ENCODE measurements around the gene SYNE3. TPM values are rescaled to one million over a fixed set of nuclear protein-coding genes. Genes with fewer than 3 reads are reported as not detected.

SYNE3 gene
- total and polyA plus RNA-seq, 10 of the 15 experiments (the other 5 are each of a cell fraction or from before 2014, with no cell fraction given), result 1.4 to 44.1 (median 13.4) TPM

DNA sequence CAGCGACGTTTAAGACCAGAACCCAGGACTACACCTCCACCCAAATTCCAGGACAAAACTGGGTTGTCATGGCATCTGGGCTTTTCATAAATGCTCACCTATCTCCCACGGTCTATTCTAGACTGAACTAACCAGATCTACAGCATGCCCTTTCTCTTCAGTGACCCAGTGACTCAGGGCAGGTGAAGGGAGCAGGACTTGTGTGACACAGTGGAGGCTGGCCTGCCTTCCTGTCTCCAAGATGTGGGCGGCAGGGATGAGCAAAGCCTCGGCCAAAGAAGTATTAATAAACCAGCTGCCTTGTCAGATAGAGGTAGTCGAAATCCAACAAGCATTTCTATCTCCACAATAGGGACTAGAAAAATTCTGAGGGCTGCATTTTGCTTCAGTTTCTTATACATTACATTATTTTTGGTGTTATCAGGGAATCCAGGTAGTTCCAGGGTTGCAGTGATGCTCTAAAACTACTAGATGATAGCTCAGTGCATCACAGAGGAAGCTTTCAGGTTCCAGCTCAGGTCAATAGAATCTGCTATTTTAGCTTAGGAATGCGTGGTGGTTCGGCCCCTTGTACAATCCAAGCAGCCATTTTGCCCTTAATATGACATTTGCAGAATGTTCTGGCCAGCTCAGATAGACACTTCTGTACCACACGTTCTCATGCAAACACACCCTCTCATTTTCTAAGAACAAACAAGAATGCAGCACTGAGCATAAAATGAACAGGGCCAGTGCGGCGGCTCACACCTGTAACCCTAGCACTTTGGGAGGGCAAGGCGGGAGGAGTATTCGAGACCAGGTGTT lies 14.2 kb upstream of the SYNE3 start (continued):
- TF ChIP-seq CBX3 (IDR thresholded peaks at IDR 0.05; ENCODE audit: borderline replicate concordance, low read depth) (no peak), RB1 (IDR thresholded peaks at IDR 0.05; ENCODE audit: borderline replicate concordance) (no peak), MYB (IDR thresholded peaks at IDR 0.05; ENCODE audit: borderline replicate concordance, low read depth, low read length) (no peak)

DNA sequence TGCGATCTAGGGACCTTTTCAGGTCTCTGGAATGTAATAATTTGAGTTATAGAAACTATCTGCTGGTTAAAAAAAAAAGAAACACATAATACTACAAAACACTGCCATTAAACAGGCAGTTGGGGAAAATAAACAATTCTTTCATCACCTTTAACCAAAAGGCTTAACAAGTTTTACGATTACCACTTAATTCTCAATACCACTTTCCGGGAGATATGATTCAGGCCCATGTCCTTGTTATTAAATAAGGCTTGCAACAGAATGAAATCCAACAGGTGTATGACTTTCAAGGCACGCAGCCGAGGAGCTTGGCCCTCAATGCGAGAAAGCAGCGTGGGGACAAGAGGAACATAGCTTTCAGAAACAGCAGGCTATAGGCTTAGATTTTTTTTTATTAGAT lies 12.8 kb upstream of the SYNE3 start:
- ChIA-PET POLR2A (no interaction called here), SMC1A (ENCODE audit: uncharacterized antibody, unreplicated experiment) (interaction anchor here (0.7 to 8.3 kb wide), 8 partner anchors 8 to 102 kb away, joined by 3 to 187 read pairs (median 4); no protein-coding TSS in a partner anchor), RAD21 (ENCODE audit: unreplicated experiment) (interaction anchor here (1.2 to 9.8 kb wide), 4 partner anchors 29 to 102 kb away, joined by 4 to 171 read pairs (median 4); no protein-coding TSS in a partner anchor), CTCF (interaction anchor here (0.8 to 18.0 kb wide), 6 partner anchors 9 to 102 kb away, joined by 3 to 525 read pairs (median 7); no protein-coding TSS in a partner anchor)
- Histone ChIP-seq H3K9me3 (replicated peaks; ENCODE audit: control insufficient read depth, insufficient read depth, low read length) (no peaks in the 10 kb centered on the region), H3K4me3 (no peak overlapping the region), H3K9ac (ENCODE audit: control insufficient read depth, insufficient read depth, low read length) (no peak overlapping the region), H3K27me3 (replicated peaks in 1 of 2; ENCODE audit: control insufficient read depth in 2 of 2, insufficient read depth in 2 of 2, low read length in 1 of 2) (no peaks in the 10 kb centered on the region), H3K36me3 (ENCODE audit: control insufficient read depth in 2 of 2, insufficient read depth in 2 of 2, low read length in 1 of 2) (no peaks in the 10 kb centered on the region; a peak in 1 of 4 replicates), H3K27ac (ENCODE audit: control insufficient read depth, insufficient read depth) (no peak overlapping the region), H3K4me1 (ENCODE audit: control insufficient read depth, insufficient read depth, low read length) (no peaks in the 10 kb centered on the region), H3K79me2 (ENCODE audit: control insufficient read depth, insufficient read depth, low read length) (peaks cover 37% of the 10 kb centered on the region), H4K20me1 (ENCODE audit: control insufficient read depth, insufficient read depth) (no peaks in the 10 kb centered on the region), H2AFZ (ENCODE audit: control insufficient read depth, low read depth, low read length) (no peak overlapping the region), H3K4me2 (ENCODE audit: control insufficient read depth, insufficient read depth) (no peak overlapping the region)
- 83% methylated on average over 7 of the region's 7 CpGs for WGBS (ENCODE audit: insufficient coverage, insufficient replicate concordance, low lambda C conversion rate, missing lambda C conversion rate)
- BruUV-seq (replicated peaks), result no TSS peak
- no peak for DNase-seq (ENCODE audit: low read depth, low spot score)
- FAIRE-seq, result no peak
- TF ChIP-seq HDGF (IDR thresholded peaks at IDR 0.05) (no peak), SUPT20H (IDR thresholded peaks at IDR 0.05; ENCODE audit: borderline replicate concordance, control insufficient read depth, low read depth, low read length) (no peak), NFYA (IDR thresholded peaks at IDR 0.05; ENCODE audit: borderline replicate concordance, low read depth, low read length) (no peak), MYB (IDR thresholded peaks at IDR 0.05; ENCODE audit: borderline replicate concordance, low read depth, low read length) (no peak), PAX8 (IDR thresholded peaks at IDR 0.05) (no peak)
- TF ChIP-seq, protein P1, sequence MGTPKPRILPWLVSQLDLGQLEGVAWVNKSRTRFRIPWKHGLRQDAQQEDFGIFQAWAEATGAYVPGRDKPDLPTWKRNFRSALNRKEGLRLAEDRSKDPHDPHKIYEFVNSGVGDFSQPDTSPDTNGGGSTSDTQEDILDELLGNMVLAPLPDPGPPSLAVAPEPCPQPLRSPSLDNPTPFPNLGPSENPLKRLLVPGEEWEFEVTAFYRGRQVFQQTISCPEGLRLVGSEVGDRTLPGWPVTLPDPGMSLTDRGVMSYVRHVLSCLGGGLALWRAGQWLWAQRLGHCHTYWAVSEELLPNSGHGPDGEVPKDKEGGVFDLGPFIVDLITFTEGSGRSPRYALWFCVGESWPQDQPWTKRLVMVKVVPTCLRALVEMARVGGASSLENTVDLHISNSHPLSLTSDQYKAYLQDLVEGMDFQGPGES (IDR thresholded peaks at IDR 0.05), result no peak
- TF ChIP-seq, protein P2, sequence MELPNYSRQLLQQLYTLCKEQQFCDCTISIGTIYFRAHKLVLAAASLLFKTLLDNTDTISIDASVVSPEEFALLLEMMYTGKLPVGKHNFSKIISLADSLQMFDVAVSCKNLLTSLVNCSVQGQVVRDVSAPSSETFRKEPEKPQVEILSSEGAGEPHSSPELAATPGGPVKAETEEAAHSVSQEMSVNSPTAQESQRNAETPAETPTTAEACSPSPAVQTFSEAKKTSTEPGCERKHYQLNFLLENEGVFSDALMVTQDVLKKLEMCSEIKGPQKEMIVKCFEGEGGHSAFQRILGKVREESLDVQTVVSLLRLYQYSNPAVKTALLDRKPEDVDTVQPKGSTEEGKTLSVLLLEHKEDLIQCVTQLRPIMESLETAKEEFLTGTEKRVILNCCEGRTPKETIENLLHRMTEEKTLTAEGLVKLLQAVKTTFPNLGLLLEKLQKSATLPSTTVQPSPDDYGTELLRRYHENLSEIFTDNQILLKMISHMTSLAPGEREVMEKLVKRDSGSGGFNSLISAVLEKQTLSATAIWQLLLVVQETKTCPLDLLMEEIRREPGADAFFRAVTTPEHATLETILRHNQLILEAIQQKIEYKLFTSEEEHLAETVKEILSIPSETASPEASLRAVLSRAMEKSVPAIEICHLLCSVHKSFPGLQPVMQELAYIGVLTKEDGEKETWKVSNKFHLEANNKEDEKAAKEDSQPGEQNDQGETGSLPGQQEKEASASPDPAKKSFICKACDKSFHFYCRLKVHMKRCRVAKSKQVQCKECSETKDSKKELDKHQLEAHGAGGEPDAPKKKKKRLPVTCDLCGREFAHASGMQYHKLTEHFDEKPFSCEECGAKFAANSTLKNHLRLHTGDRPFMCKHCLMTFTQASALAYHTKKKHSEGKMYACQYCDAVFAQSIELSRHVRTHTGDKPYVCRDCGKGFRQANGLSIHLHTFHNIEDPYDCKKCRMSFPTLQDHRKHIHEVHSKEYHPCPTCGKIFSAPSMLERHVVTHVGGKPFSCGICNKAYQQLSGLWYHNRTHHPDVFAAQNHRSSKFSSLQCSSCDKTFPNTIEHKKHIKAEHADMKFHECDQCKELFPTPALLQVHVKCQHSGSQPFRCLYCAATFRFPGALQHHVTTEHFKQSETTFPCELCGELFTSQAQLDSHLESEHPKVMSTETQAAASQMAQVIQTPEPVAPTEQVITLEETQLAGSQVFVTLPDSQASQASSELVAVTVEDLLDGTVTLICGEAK (IDR thresholded peaks at IDR 0.05; ENCODE audit: borderline replicate concordance), result no peak
- TF ChIP-seq, protein P3, sequence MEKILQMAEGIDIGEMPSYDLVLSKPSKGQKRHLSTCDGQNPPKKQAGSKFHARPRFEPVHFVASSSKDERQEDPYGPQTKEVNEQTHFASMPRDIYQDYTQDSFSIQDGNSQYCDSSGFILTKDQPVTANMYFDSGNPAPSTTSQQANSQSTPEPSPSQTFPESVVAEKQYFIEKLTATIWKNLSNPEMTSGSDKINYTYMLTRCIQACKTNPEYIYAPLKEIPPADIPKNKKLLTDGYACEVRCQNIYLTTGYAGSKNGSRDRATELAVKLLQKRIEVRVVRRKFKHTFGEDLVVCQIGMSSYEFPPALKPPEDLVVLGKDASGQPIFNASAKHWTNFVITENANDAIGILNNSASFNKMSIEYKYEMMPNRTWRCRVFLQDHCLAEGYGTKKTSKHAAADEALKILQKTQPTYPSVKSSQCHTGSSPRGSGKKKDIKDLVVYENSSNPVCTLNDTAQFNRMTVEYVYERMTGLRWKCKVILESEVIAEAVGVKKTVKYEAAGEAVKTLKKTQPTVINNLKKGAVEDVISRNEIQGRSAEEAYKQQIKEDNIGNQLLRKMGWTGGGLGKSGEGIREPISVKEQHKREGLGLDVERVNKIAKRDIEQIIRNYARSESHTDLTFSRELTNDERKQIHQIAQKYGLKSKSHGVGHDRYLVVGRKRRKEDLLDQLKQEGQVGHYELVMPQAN (conservative IDR thresholded peaks at IDR 0.05), result no peak
- in situ Hi-C loops (cut with MboI) (no loop called here), intact Hi-C loops (cut with micrococcal nuclease; ENCODE audit: unreplicated experiment) (no loop called here)
- no peak for ATAC-seq

Measured in GM12878 (cell line).